HepG2 (cell line): ENCODE data around the gene EFCAB8. TPM values are rescaled to one million over a fixed set of nuclear protein-coding genes. Genes with fewer than 3 reads are reported as not detected.

Source experiments
- ATAC-seq: fragments of 200-7000 bp; cut with Tn5 transposase; 3 replicates; pipeline ENCODE4 v1.9.1; 2020; ENCODE audit warnings: mild to moderate bottlenecking, moderate library complexity
- BruUV-seq: library from RNA; stranded (reverse); fragments of 400-500 nt; replicated peaks from 2 replicates; lab custom pipeline; 2021; lab: Mats Ljungman, UMichigan
- CTCF ChIA-PET: fragments of 300-600 bp; formaldehyde crosslinking; extraction: SDS; loops from one replicate; lab custom pipeline; 2021; ENCODE audit warnings: low total read pairs, inconsistent platforms, low intra/inter-chr PET ratio; lab: Yijun Ruan, JAX
- POLR2A ChIA-PET: fragments of 350-600 bp; sonication (Branson Sonifier 250); formaldehyde crosslinking; loops from one replicate; lab custom pipeline; 2020; ENCODE audit warnings: antibody characterized with exemption, inconsistent platforms; lab: Yijun Ruan, JAX
- DNase-seq: peaks from one replicate; pipeline ENCODE4 v3.0.0-alpha.2; 2015; ENCODE audit warnings: low spot score
- FAIRE-seq: peaks from 3 replicates; lab custom pipeline; 2011; peaks lifted over from hg19 to GRCh38; lab: Jason Lieb, UNC
- H2AFZ ChIP-seq: one replicate; pipeline ENCODE4 v1.6.1; 2011; ENCODE audit warnings: low read length, inconsistent platforms
- H3K27ac ChIP-seq: fragments of 300-600 bp; 3 replicates; pipeline ENCODE4 v1.8.0; 2011; ENCODE audit warnings: mixed run types, mild to moderate bottlenecking, mixed read lengths, low read length, inconsistent platforms; ENCODE audit not compliant: insufficient read depth; ENCODE audit errors: extremely low read length
- H3K27me3 ChIP-seq, 2 experiments: fragments of 200-600 bp in 1 of 2; 2 replicates in 1 of 2; 3 replicates in 1 of 2; pipeline versions ENCODE4 v1.6.0 to v1.8.0; 2011; ENCODE audit warnings: low read length in 2 of 2, mild to moderate bottlenecking in 2 of 2, moderate library complexity in 2 of 2, inconsistent platforms in 1 of 2; ENCODE audit not compliant: insufficient read depth in 2 of 2, control insufficient read depth in 1 of 2
- H3K36me3 ChIP-seq, 2 experiments: fragments of 200-600 bp in 1 of 2; replicated peaks in 1 of 2; 2 replicates in 1 of 2; 3 replicates in 1 of 2; pipeline versions ENCODE4 v1.5.1 to v1.8.0; 2011; ENCODE audit warnings: low read length in 2 of 2, inconsistent platforms in 1 of 2; ENCODE audit not compliant: insufficient read depth in 2 of 2, control insufficient read depth in 1 of 2
- H3K4me1 ChIP-seq: 2 replicates; pipeline ENCODE4 v1.5.1; 2012; ENCODE audit warnings: low read length, inconsistent platforms; ENCODE audit not compliant: insufficient read depth
- H3K4me2 ChIP-seq: 2 replicates; pipeline ENCODE4 v1.6.0; 2011; ENCODE audit warnings: low read depth, low read length, inconsistent platforms
- H3K4me3 ChIP-seq, 3 experiments: fragments of 200-600 bp in 1 of 3; sonication (generic), shearing (Covaris generic) in 1 of 3; replicated peaks in 1 of 3; 2 replicates each; pipeline ENCODE4 v1.5.1; 2011 to 2016; ENCODE audit warnings: low read length in 3 of 3, inconsistent platforms in 2 of 3, low read depth in 2 of 3, mild to moderate bottlenecking in 2 of 3, control low read depth in 1 of 3, mixed read lengths in 1 of 3; ENCODE audit not compliant: insufficient read depth in 1 of 3
- H3K79me2 ChIP-seq: one replicate; pipeline ENCODE4 v1.6.1; 2011; ENCODE audit warnings: low read length, inconsistent platforms; ENCODE audit not compliant: insufficient read depth
- H3K9ac ChIP-seq: 2 replicates; pipeline ENCODE4 v1.6.0; 2011; ENCODE audit warnings: mild to moderate bottlenecking, low read depth, low read length, inconsistent platforms; ENCODE audit not compliant: insufficient read depth
- H3K9me3 ChIP-seq: 2 replicates; pipeline ENCODE4 v1.5.1; 2012; ENCODE audit warnings: mild to moderate bottlenecking, low read length
- H4K20me1 ChIP-seq: 2 replicates; pipeline ENCODE4 v1.6.0; 2011; ENCODE audit warnings: inconsistent platforms, mild to moderate bottlenecking, low read length, moderate library complexity; ENCODE audit not compliant: insufficient read depth
- MIER2 ChIP-seq: IDR thresholded peaks from 2 replicates; pipeline ENCODE4 v1.6.1; 2016; ENCODE audit warnings: missing biosample characterization, missing genetic modification reagents
- MYNN ChIP-seq: sonication (generic); formaldehyde crosslinking; IDR thresholded peaks from 2 replicates; pipeline ENCODE4 v1.4.0; 2020; ENCODE audit warnings: mild to moderate bottlenecking, low read depth, missing genetic modification reagents
- RBM22 ChIP-seq: fragments of 200-400 bp; formaldehyde crosslinking; optimal IDR thresholded peaks from 2 replicates; pipeline ENCODE3; 2017; ENCODE audit warnings: mild to moderate bottlenecking, low read length, moderate library complexity
- RBM39 ChIP-seq: fragments of 200-400 bp; formaldehyde crosslinking; IDR thresholded peaks from one replicate; pipeline ENCODE4 v1.6.1; 2018; ENCODE audit warnings: antibody characterized with exemption, mild to moderate bottlenecking, low read depth, low read length; ENCODE audit not compliant: poor library complexity, severe bottlenecking
- ZNF280B ChIP-seq: sonication (generic); formaldehyde crosslinking; IDR thresholded peaks from 2 replicates; pipeline ENCODE4 v1.5.0; 2020; ENCODE audit warnings: missing genetic modification reagents, mild to moderate bottlenecking, borderline replicate concordance
- ZNF337 ChIP-seq: sonication (generic); formaldehyde crosslinking; IDR thresholded peaks from 2 replicates; pipeline ENCODE4 v1.5.1; 2020; ENCODE audit warnings: missing genetic modification reagents, low read depth, mild to moderate bottlenecking, borderline replicate concordance
- whole genome bisulfite sequencing: methylation state at CpG from one replicate; pipeline ENCODE4 v1.1.6; 2017; ENCODE audit warnings: low lambda C conversion rate; 5-methylcytosine and 5-hydroxymethylcytosine counted together
- in situ Hi-C: cut with HindIII; loops from 2 replicates; pipeline ENCODE4 v1.10.0; 2017; ENCODE audit warnings: low pct_unique_long_range_greater_than_20kb; ENCODE audit not compliant: extremely low pct_ligation_motif_present
- intact Hi-C: fragments of 100-400 bp; cut with micrococcal nuclease; formaldehyde crosslinking; loops from one replicate; pipeline ENCODE4 v1.10.0; 2022; ENCODE audit not compliant: unreplicated experiment
- polyA plus RNA-seq, 8 experiments: library from polyadenylated mRNA; depleted of rRNA in 3 of 8; stranded (reverse) in 7 of 8; unstranded in 1 of 8; fragments of >200 nt; fragmentation: Illumina TruSeq in 4 of 8; extraction: Trizol in 4 of 8; gene quantifications; 2 replicates each; pipeline versions ENCODE4 v1.2.1 to v1.2.3, GENCODE V29; 2011 to 2016; ENCODE audit warnings: low read depth in 4 of 8, missing spikeins in 1 of 8, mixed read lengths in 1 of 8; ENCODE audit not compliant: insufficient read depth in 1 of 8
- total RNA-seq, 5 experiments: library from RNA; depleted of rRNA; stranded (reverse); fragments of >200 nt; fragmentation: Illumina TruSeq; extraction: Trizol; gene quantifications; 2 replicates each; pipeline ENCODE4 v1.2.3, GENCODE V29; 2016; ENCODE audit warnings: low read depth in 1 of 5
- TF ChIP-seq, protein P1 (sequence below): sonication (generic); formaldehyde crosslinking; IDR thresholded peaks from 2 replicates; pipeline ENCODE4 v1.8.0; 2022; ENCODE audit warnings: missing genetic modification reagents, mild to moderate bottlenecking, inconsistent platforms, borderline replicate concordance
- TF ChIP-seq, protein P2 (sequence below): sonication (generic); formaldehyde crosslinking; IDR thresholded peaks from 2 replicates; pipeline ENCODE4 v1.4.0; 2020; ENCODE audit warnings: mild to moderate bottlenecking, missing genetic modification reagents, borderline replicate concordance

EFCAB8 gene
- total and polyA plus RNA-seq, 2 of the 13 experiments (the other 11 are each of a cell fraction or from before 2014, with no cell fraction given) = 0.15 to 0.22 TPM

DNA sequence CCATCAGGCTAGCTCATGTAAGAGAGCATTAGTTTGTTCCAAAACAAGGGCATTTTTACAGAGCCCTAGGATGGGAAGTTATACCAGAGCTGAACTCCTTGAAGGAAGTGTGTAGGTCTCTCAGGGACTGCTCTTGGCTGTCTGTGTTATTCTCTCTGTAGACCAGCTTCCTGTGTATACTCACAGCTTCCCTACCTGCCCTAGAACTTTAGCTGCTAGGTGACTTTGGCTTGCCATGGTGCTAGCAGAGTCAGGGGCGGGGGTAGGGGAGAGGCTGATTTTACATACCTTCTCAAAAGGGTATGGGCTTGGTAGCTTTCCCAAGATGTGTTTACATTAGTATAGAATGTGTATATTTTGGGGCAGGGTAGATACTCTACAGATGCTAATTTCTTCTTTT lies 21.6 kb upstream of the EFCAB8 start:
- Histone ChIP-seq H3K27me3 (no peaks in the 10 kb centered on the region), H3K36me3 (peaks cover 39 to 77% of the 10 kb centered on the region in 2 experiments), H3K9ac (no peak overlapping the region), H3K9me3 (no peaks in the 10 kb centered on the region), H3K4me2 (no peak overlapping the region), H3K4me1 (peaks cover 1% of the 10 kb centered on the region), H3K4me3 (no peak overlapping the region), H3K27ac (no peak overlapping the region), H4K20me1 (0 out of 2 replicates have a peak, but pooled peaks cover under 1% of the 10 kb centered on the region), H3K79me2 (peaks cover 7% of the 10 kb centered on the region), H2AFZ (no peak overlapping the region)
- TF ChIP-seq RBM39 = no peak
- peak; percentile 70 for TF ChIP-seq RBM22
- DNase-seq (no peak), FAIRE-seq (no peak), ATAC-seq (no peak)
- POLR2A ChIA-PET = no interaction called here
- CTCF ChIA-PET = no interaction called here
- WGBS = 100% methylated on average over 1 of the region's 1 CpG
- no TSS peak for BruUV-seq
- intact Hi-C loops (no loop called here), in situ Hi-C loops (no loop called here)

DNA sequence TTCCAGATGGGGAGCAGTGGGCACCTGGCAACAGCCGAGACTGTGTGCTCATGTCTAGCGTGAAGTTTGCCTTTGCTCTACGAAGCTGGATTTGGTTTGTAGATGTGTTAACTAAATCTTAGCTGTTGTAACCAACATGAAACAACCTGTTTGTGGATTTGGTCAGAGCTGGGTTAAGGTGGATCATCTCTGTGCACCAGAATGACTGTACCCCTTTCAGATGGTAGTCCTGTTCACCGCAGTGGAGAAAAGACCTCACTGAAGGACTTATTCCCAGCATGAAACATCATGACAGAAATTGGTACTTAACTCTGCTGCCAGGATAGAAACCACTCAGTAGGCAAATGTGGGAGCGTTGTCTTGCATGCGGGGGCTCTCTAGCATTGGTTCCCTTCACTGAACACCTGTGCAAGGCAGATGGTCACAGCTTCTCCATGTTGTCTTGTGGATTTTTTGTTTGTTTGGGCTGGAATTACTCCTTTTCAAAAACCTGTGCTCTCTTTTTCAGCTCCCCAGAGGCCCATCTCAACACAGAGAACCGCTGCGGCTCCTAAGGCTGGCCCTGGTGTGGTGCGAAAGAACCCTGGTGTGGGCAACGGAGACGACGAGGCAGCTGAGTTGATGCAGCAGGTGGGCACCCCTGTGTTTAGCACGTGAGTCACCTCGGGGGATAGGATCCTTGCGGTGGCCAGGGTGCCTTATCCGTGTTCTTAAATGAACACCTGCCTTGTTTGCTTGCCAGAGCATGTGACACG lies 19.3 kb upstream of the EFCAB8 start:
- ChIA-PET POLR2A (no interaction called here), CTCF (no interaction called here)
- Histone ChIP-seq H3K27me3 (no peaks in the 10 kb centered on the region), H3K9ac (no peak overlapping the region), H3K36me3 (peaks cover 47 to 80% of the 10 kb centered on the region in 2 experiments), H3K4me2 (no peak overlapping the region), H3K4me1 (peaks cover 9% of the 10 kb centered on the region), H3K79me2 (peaks cover 19% of the 10 kb centered on the region), H4K20me1 (peaks cover 6% of the 10 kb centered on the region), H2AFZ (no peak overlapping the region), H3K27ac (no peak overlapping the region), H3K9me3 (no peaks in the 10 kb centered on the region), H3K4me3 (no peak overlapping the region)
- DNase-seq (no peak), ATAC-seq (no peak), FAIRE-seq (no peak)
- intact Hi-C loops (no loop called here), in situ Hi-C loops (no loop called here)
- no TSS peak for BruUV-seq
- WGBS = 98% methylated on average over 17 of the region's 17 CpGs
- TF ChIP-seq MYNN (CRISPR knock-in tag) = no peak
- peak; percentile 52; the same call in 1 of the 2 replicates for TF ChIP-seq ZNF280B (CRISPR knock-in tag)
- no peak for TF ChIP-seq ZNF337 (CRISPR knock-in tag)
- TF ChIP-seq, protein P1, sequence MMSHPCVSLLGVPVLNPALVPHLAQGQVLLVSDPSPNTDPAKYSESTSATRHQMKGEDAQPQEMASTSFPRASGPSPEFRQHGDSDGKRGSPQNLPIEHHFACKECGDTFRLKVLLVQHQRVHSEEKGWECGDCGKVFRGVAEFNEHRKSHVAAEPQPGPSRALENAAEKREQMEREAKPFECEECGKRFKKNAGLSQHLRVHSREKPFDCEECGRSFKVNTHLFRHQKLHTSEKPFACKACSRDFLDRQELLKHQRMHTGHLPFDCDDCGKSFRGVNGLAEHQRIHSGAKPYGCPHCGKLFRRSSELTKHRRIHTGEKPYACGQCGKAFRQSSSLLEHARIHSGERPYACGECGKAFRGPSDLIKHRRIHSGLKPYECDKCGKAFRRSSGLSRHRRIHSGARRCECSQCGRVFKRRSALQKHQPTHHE (CRISPR knock-in tag) = no peak
- TF ChIP-seq, protein P2, sequence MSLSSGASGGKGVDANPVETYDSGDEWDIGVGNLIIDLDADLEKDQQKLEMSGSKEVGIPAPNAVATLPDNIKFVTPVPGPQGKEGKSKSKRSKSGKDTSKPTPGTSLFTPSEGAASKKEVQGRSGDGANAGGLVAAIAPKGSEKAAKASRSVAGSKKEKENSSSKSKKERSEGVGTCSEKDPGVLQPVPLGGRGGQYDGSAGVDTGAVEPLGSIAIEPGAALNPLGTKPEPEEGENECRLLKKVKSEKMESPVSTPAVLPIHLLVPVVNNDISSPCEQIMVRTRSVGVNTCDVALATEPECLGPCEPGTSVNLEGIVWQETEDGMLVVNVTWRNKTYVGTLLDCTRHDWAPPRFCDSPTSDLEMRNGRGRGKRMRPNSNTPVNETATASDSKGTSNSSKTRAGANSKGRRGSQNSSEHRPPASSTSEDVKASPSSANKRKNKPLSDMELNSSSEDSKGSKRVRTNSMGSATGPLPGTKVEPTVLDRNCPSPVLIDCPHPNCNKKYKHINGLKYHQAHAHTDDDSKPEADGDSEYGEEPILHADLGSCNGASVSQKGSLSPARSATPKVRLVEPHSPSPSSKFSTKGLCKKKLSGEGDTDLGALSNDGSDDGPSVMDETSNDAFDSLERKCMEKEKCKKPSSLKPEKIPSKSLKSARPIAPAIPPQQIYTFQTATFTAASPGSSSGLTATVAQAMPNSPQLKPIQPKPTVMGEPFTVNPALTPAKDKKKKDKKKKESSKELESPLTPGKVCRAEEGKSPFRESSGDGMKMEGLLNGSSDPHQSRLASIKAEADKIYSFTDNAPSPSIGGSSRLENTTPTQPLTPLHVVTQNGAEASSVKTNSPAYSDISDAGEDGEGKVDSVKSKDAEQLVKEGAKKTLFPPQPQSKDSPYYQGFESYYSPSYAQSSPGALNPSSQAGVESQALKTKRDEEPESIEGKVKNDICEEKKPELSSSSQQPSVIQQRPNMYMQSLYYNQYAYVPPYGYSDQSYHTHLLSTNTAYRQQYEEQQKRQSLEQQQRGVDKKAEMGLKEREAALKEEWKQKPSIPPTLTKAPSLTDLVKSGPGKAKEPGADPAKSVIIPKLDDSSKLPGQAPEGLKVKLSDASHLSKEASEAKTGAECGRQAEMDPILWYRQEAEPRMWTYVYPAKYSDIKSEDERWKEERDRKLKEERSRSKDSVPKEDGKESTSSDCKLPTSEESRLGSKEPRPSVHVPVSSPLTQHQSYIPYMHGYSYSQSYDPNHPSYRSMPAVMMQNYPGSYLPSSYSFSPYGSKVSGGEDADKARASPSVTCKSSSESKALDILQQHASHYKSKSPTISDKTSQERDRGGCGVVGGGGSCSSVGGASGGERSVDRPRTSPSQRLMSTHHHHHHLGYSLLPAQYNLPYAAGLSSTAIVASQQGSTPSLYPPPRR (CRISPR knock-in tag) = no peak
- no peak for TF ChIP-seq MIER2 (CRISPR knock-in tag)
